Endothelial cell of umbilical vein (primary cell): ENCODE measurements around the gene FBXL17. TPM values are rescaled to one million over a fixed set of nuclear protein-coding genes. Genes with fewer than 3 reads are reported as not detected.

Experiments
- BruUV-seq: library from RNA; stranded (reverse); fragments of 400-500 nt; replicated peaks from 2 replicates; lab custom pipeline; 2021; lab: Mats Ljungman, UMichigan
- CTCF ChIA-PET: fragments of 300-600, 350-600 bp; sonication (Branson Sonifier 250); formaldehyde crosslinking; loops from one replicate; lab custom pipeline; 2021; ENCODE audit warnings: antibody characterized with exemption, inconsistent platforms; lab: Charles Lee
- POLR2A ChIA-PET: fragments of 300-600, 350-600 bp; sonication (Branson Sonifier 250); formaldehyde crosslinking; loops from one replicate; lab custom pipeline; 2021; ENCODE audit warnings: antibody characterized with exemption, inconsistent platforms; lab: Charles Lee
- DNase-seq: peaks from one replicate; pipeline ENCODE4 v3.0.0-alpha.2; 2011; ENCODE audit warnings: low read depth, low spot score
- FAIRE-seq: peaks from 2 replicates; lab custom pipeline; 2011; peaks lifted over from hg19 to GRCh38; lab: Jason Lieb, UNC
- H2AFZ ChIP-seq: 2 replicates; pipeline ENCODE4 v1.6.0; 2012; ENCODE audit warnings: low read depth, low read length, control low read depth, inconsistent platforms
- H3K27ac ChIP-seq: 2 replicates; pipeline ENCODE4 v1.5.1; 2011; ENCODE audit warnings: low read depth, mild to moderate bottlenecking, control low read depth, low read length, moderate library complexity; ENCODE audit not compliant: insufficient read depth
- H3K27me3 ChIP-seq, 2 experiments: 2 replicates each; pipeline versions ENCODE4 v1.6.0 to v1.6.1; 2011; ENCODE audit warnings: low read length in 2 of 2, mixed read lengths in 1 of 2; ENCODE audit not compliant: control insufficient read depth in 2 of 2, insufficient read depth in 2 of 2
- H3K36me3 ChIP-seq, 2 experiments: 2 replicates in 1 of 2; 3 replicates in 1 of 2; pipeline ENCODE4 v1.5.1; 2011; ENCODE audit warnings: low read length in 2 of 2, mild to moderate bottlenecking in 1 of 2, moderate library complexity in 1 of 2; ENCODE audit not compliant: control insufficient read depth in 2 of 2, insufficient read depth in 2 of 2; ENCODE audit errors: extremely low read depth in 1 of 2
- H3K4me1 ChIP-seq: 3 replicates; pipeline ENCODE4 v1.5.1; 2011; ENCODE audit warnings: mild to moderate bottlenecking, low read length; ENCODE audit not compliant: control insufficient read depth, insufficient read depth; ENCODE audit errors: extremely low read depth
- H3K4me2 ChIP-seq: 2 replicates; pipeline ENCODE4 v1.6.1; 2011; ENCODE audit warnings: low read length, control low read depth, mixed read lengths; ENCODE audit not compliant: insufficient read depth
- H3K4me3 ChIP-seq, 3 experiments: fragments of 200-600 bp in 1 of 3; sonication (generic), shearing (Covaris generic) in 1 of 3; replicated peaks in 1 of 3; 2 replicates each; pipeline ENCODE4 v1.5.1; 2011 to 2016; ENCODE audit warnings: control low read depth in 3 of 3, low read length in 3 of 3, mild to moderate bottlenecking in 2 of 3, inconsistent platforms in 1 of 3, low read depth in 1 of 3, moderate library complexity in 1 of 3; ENCODE audit not compliant: insufficient read depth in 1 of 3
- H3K79me2 ChIP-seq: 2 replicates; pipeline ENCODE4 v1.6.0; 2012; ENCODE audit warnings: low read length, inconsistent platforms; ENCODE audit not compliant: control insufficient read depth, insufficient read depth
- H3K9ac ChIP-seq: replicated peaks from 2 replicates; pipeline ENCODE3; 2011; ENCODE audit warnings: low read length, control low read depth; ENCODE audit not compliant: insufficient read depth; ENCODE audit errors: extremely low read depth
- H3K9me1 ChIP-seq: replicated peaks from 3 replicates; pipeline ENCODE4 v1.6.0; 2011; ENCODE audit warnings: mild to moderate bottlenecking, low read length; ENCODE audit not compliant: control insufficient read depth, insufficient read depth; ENCODE audit errors: extremely low read depth
- H3K9me3 ChIP-seq: replicated peaks from 2 replicates; pipeline ENCODE4 v1.5.1; 2012; ENCODE audit warnings: low read length, inconsistent platforms; ENCODE audit not compliant: control insufficient read depth, insufficient read depth
- H4K20me1 ChIP-seq: replicated peaks from 2 replicates; pipeline ENCODE3; 2011; ENCODE audit warnings: mild to moderate bottlenecking, low read length; ENCODE audit not compliant: control insufficient read depth, insufficient read depth; ENCODE audit errors: extremely low read depth
- CTCF ChIP-seq, 2 donors: IDR thresholded peaks; 1 replicate in 1 of 2; 2 replicates in 1 of 2; pipeline ENCODE4 v1.5.1; 2011; ENCODE audit warnings: low read length in 2 of 2, mild to moderate bottlenecking in 2 of 2, moderate library complexity in 2 of 2, control low read depth in 1 of 2, inconsistent platforms in 1 of 2, low read depth in 1 of 2; ENCODE audit not compliant: insufficient read depth in 1 of 2; ENCODE audit errors: extremely low read depth in 1 of 2
- EZH2 ChIP-seq: IDR thresholded peaks from 2 replicates; pipeline ENCODE4 v1.6.1; 2012; ENCODE audit warnings: borderline replicate concordance, low read depth, mild to moderate bottlenecking, moderate library complexity, low read length, inconsistent platforms; ENCODE audit not compliant: severe bottlenecking
- FOS ChIP-seq: IDR thresholded peaks from 2 replicates; pipeline ENCODE4 v1.6.1; 2011; ENCODE audit warnings: mild to moderate bottlenecking, low read length, moderate library complexity, borderline replicate concordance; ENCODE audit not compliant: insufficient read depth
- GATA2 ChIP-seq: IDR thresholded peaks from 2 replicates; pipeline ENCODE4 v1.7.0; 2011; ENCODE audit warnings: low read depth, mild to moderate bottlenecking, moderate library complexity, mixed read lengths, low read length; ENCODE audit not compliant: insufficient read length, insufficient read depth
- JUN ChIP-seq: IDR thresholded peaks from 2 replicates; pipeline ENCODE4 v1.6.1; 2011; ENCODE audit warnings: borderline replicate concordance, low read depth; ENCODE audit not compliant: insufficient read length, insufficient read depth
- MAX ChIP-seq: IDR thresholded peaks from 2 replicates; pipeline ENCODE4 v1.6.1; 2011; ENCODE audit not compliant: insufficient read depth, insufficient read length
- MYC ChIP-seq: IDR thresholded peaks from one replicate; pipeline ENCODE4 v1.6.1; 2011; ENCODE audit warnings: mild to moderate bottlenecking, low read depth, low read length
- POLR2A ChIP-seq: IDR thresholded peaks from 2 replicates; pipeline ENCODE4 v1.6.1; 2012; ENCODE audit warnings: low read depth, mild to moderate bottlenecking, control low read depth, low read length
- POLR2AphosphoS5 ChIP-seq: IDR thresholded peaks from 2 replicates; pipeline ENCODE4 v1.6.1; 2012; ENCODE audit warnings: low read depth, mild to moderate bottlenecking, control low read depth, low read length, moderate library complexity; ENCODE audit not compliant: insufficient read depth
- dilution Hi-C: fragments of 300-500 bp; cut with MboI; formaldehyde crosslinking; loops from one replicate; pipeline ENCODE4 v1.15.0; 2019; ENCODE audit warnings: low sequenced_read_pairs; ENCODE audit not compliant: extremely low pct_ligation_motif_present
- intact Hi-C: fragments of 100-400 bp; cut with micrococcal nuclease; formaldehyde crosslinking; loops from one replicate; pipeline ENCODE4 v1.10.0; 2022
- polyA plus RNA-seq, 4 experiments: library from polyadenylated mRNA; depleted of rRNA in 3 of 4; stranded (reverse) in 3 of 4; unstranded in 1 of 4; fragments of >200 nt; gene quantifications; 2 replicates each; pipeline versions ENCODE4 v1.2.1 to v1.2.3, GENCODE V29; 2011 to 2012; ENCODE audit warnings: missing spikeins in 1 of 4
- total RNA-seq: library from RNA; stranded (reverse); gene quantifications from 2 replicates; pipeline ENCODE4 v1.2.3, GENCODE V29; 2021

The FBXL17 gene
- total and polyA plus RNA-seq, 2 donors (not counting 3 experiments of a cell fraction or from before 2014, with no cell fraction given), result 2.7 to 8.8 TPM

- H3K9ac ChIP-seq, result no peak overlapping the region
- no peak overlapping the region for H3K27ac ChIP-seq
- H2AFZ ChIP-seq, result no peak overlapping the region
- ChIA-PET POLR2A (no interaction called here), CTCF (no interaction called here)
- no TSS peak for BruUV-seq
- DNase-seq, result no peak
- TF ChIP-seq GATA2 (no peak), MYC (no peak), POLR2A (no peak), CTCF (IDR thresholded peaks at IDR 0.05; ENCODE audit: extremely low read depth in 1 of 2, insufficient read depth in 1 of 2, low read depth in 1 of 2, low read length in 2 of 2) (no peak), EZH2 (no peak), JUN (no peak), MAX (no peak), FOS (no peak), POLR2AphosphoS5 (no peak)
- no peaks in the 10 kb centered on the region for H3K79me2 ChIP-seq
- H3K9me3 ChIP-seq, result no peaks in the 10 kb centered on the region
- no peak overlapping the region for H3K4me2 ChIP-seq
- dilution Hi-C loops (no loop called here), intact Hi-C loops (no loop called here)
- H3K4me1 ChIP-seq, result no peaks in the 10 kb centered on the region
- H3K4me3 ChIP-seq, result no peak overlapping the region
- H3K27me3 ChIP-seq, result no peaks in the 10 kb centered on the region
- no peaks in the 10 kb centered on the region for H3K36me3 ChIP-seq
- H4K20me1 ChIP-seq, result no peaks in the 10 kb centered on the region
- FAIRE-seq, result no peak
- H3K9me1 ChIP-seq, result no peaks in the 10 kb centered on the region
Observed at GRCh38 chr5:108418197-108418596, 36.3 kb upstream of the FBXL17 start.
